H1 (cell line): Measurements from ENCODE around the gene WDR54. TPM values are rescaled to one million over a fixed set of nuclear protein-coding genes. Genes with fewer than 3 reads are reported as not detected.

Experiments used
- CTCF ChIA-PET: fragments of 300-600 bp; sonication (Branson Sonifier 250); formaldehyde crosslinking; loops from one replicate; lab custom pipeline; 2021; ENCODE audit not compliant: partially characterized antibody; lab: Charles Lee
- POLR2A ChIA-PET: fragments of 300-600 bp; sonication (Branson Sonifier 250); formaldehyde crosslinking; loops from one replicate; lab custom pipeline; 2021; ENCODE audit warnings: inconsistent platforms; ENCODE audit not compliant: partially characterized antibody; lab: Charles Lee
- DNase-seq, 2 experiments: peaks; one replicate each; pipeline versions ENCODE4 v3.0.0 to v3.0.0-alpha.2; 2010 to 2022; ENCODE audit warnings: low spot score in 2 of 2, low read depth in 1 of 2, mixed read lengths in 1 of 2
- FAIRE-seq: peaks from 2 replicates; lab custom pipeline; 2011; peaks lifted over from hg19 to GRCh38; lab: Jason Lieb, UNC
- H2AFZ ChIP-seq: 2 replicates; pipeline ENCODE4 v1.8.1; 2012; ENCODE audit warnings: low read length, inconsistent platforms
- H2AK5ac ChIP-seq: 2 replicates; pipeline ENCODE4 v1.6.1; 2013; ENCODE audit warnings: low read depth, low read length
- H2BK120ac ChIP-seq: replicated peaks from 2 replicates; pipeline ENCODE3; 2013; ENCODE audit warnings: low read depth, low read length, inconsistent platforms
- H2BK12ac ChIP-seq: 2 replicates; pipeline ENCODE4 v1.6.1; 2013; ENCODE audit warnings: low read depth, low read length
- H2BK15ac ChIP-seq: 2 replicates; pipeline ENCODE4 v1.6.1; 2013; ENCODE audit warnings: low read length
- H2BK20ac ChIP-seq: 2 replicates; pipeline ENCODE4 v1.6.1; 2013; ENCODE audit warnings: low read length
- H2BK5ac ChIP-seq: 2 replicates; pipeline ENCODE4 v1.6.1; 2013; ENCODE audit warnings: low read depth, low read length
- H3K14ac ChIP-seq: 2 replicates; pipeline ENCODE4 v1.6.1; 2013; ENCODE audit warnings: inconsistent platforms; ENCODE audit not compliant: insufficient read length
- H3K18ac ChIP-seq: 2 replicates; pipeline ENCODE4 v1.6.1; 2013; ENCODE audit warnings: low read length; ENCODE audit errors: extremely low read depth
- H3K23ac ChIP-seq: 2 replicates; pipeline ENCODE4 v1.6.1; 2013; ENCODE audit warnings: inconsistent platforms; ENCODE audit not compliant: insufficient read length
- H3K23me2 ChIP-seq: 2 replicates; pipeline ENCODE4 v1.6.1; 2013; ENCODE audit warnings: low read depth, low read length
- H3K27ac ChIP-seq: 2 replicates; pipeline ENCODE4 v1.6.1; 2011; ENCODE audit warnings: low read depth, low read length, inconsistent platforms
- H3K27me3 ChIP-seq, 4 experiments: replicated peaks in 1 of 4; 1 replicate in 1 of 4; 2 replicates in 3 of 4; pipeline versions ENCODE4 v1.6.1 to v1.8.1; 2011 to 2013; ENCODE audit warnings: low read length in 3 of 4, mild to moderate bottlenecking in 3 of 4, inconsistent platforms in 2 of 4, mixed read lengths in 2 of 4, moderate library complexity in 1 of 4; ENCODE audit not compliant: control insufficient read depth in 3 of 4, insufficient read depth in 3 of 4; ENCODE audit errors: extremely low read depth in 1 of 4
- H3K36me3 ChIP-seq, 4 experiments: 2 replicates each; pipeline versions ENCODE4 v1.6.1 to v1.8.1; 2011 to 2013; ENCODE audit warnings: mild to moderate bottlenecking in 4 of 4, low read length in 3 of 4, moderate library complexity in 2 of 4, control low read depth in 1 of 4, inconsistent platforms in 1 of 4; ENCODE audit not compliant: insufficient read depth in 4 of 4, control insufficient read depth in 2 of 4
- H3K4ac ChIP-seq: replicated peaks from 2 replicates; pipeline ENCODE3; 2013; ENCODE audit warnings: low read length, low read depth, mixed read lengths, inconsistent platforms; ENCODE audit not compliant: insufficient read length
- H3K4me1 ChIP-seq, 4 experiments: replicated peaks in 1 of 4; 1 replicate in 1 of 4; 2 replicates in 3 of 4; pipeline versions ENCODE4 v1.6.1 to v1.8.1; 2011 to 2013; ENCODE audit warnings: low read length in 3 of 4, inconsistent platforms in 2 of 4, mixed read lengths in 1 of 4; ENCODE audit not compliant: insufficient read depth in 4 of 4, control insufficient read depth in 3 of 4
- H3K4me2 ChIP-seq, 2 experiments: 2 replicates each; pipeline versions ENCODE4 v1.6.1 to v1.8.1; 2011 to 2013; ENCODE audit warnings: low read depth in 2 of 2, low read length in 2 of 2, control low read depth in 1 of 2, inconsistent platforms in 1 of 2, mild to moderate bottlenecking in 1 of 2; ENCODE audit not compliant: insufficient read depth in 1 of 2
- H3K4me3 ChIP-seq, 4 experiments: fragments of 200-600, 300-600 bp in 1 of 4; sonication (generic), shearing (Covaris generic), sonication (Bioruptor Twin) in 1 of 4; 2 replicates each; pipeline versions ENCODE4 v1.5.1 to v1.8.1; 2011 to 2016; ENCODE audit warnings: low read length in 4 of 4, low read depth in 3 of 4, control low read depth in 2 of 4, inconsistent platforms in 2 of 4, mild to moderate bottlenecking in 2 of 4, mixed read lengths in 1 of 4, moderate library complexity in 1 of 4; ENCODE audit not compliant: insufficient read depth in 2 of 4; ENCODE audit errors: extremely low read depth in 1 of 4
- H3K56ac ChIP-seq: replicated peaks from 2 replicates; pipeline ENCODE3; 2013; ENCODE audit warnings: low read depth, mild to moderate bottlenecking, mixed read lengths, low read length, inconsistent platforms; ENCODE audit not compliant: insufficient read length
- H3K79me1 ChIP-seq: 2 replicates; pipeline ENCODE4 v1.6.1; 2013; ENCODE audit warnings: low read depth, low read length, control low read depth
- H3K79me2 ChIP-seq, 2 experiments: 2 replicates each; pipeline versions ENCODE4 v1.6.1 to v1.8.1; 2012 to 2013; ENCODE audit warnings: low read length in 2 of 2, mild to moderate bottlenecking in 2 of 2, inconsistent platforms in 1 of 2; ENCODE audit not compliant: insufficient read depth in 2 of 2, control insufficient read depth in 1 of 2
- H3K9ac ChIP-seq, 4 experiments: replicated peaks in 1 of 4; 1 replicate in 1 of 4; 2 replicates in 3 of 4; pipeline versions ENCODE4 v1.6.1 to v1.8.1; 2011 to 2013; ENCODE audit warnings: low read depth in 3 of 4, low read length in 3 of 4, control low read depth in 2 of 4, mild to moderate bottlenecking in 2 of 4, moderate library complexity in 2 of 4, inconsistent platforms in 1 of 4; ENCODE audit errors: extremely low read depth in 1 of 4
- H3K9me3 ChIP-seq, 2 experiments: 2 replicates each; pipeline versions ENCODE4 v1.6.1 to v1.8.1; 2012 to 2013; ENCODE audit warnings: mild to moderate bottlenecking in 2 of 2, moderate library complexity in 2 of 2, control low read depth in 1 of 2, inconsistent platforms in 1 of 2, low read depth in 1 of 2, low read length in 1 of 2, mixed read lengths in 1 of 2; ENCODE audit not compliant: insufficient read depth in 2 of 2
- H4K20me1 ChIP-seq, 2 experiments: replicated peaks in 1 of 2; 2 replicates each; pipeline versions ENCODE3 to v1.8.1; 2011 to 2013; ENCODE audit warnings: inconsistent platforms in 2 of 2, low read length in 2 of 2, mild to moderate bottlenecking in 1 of 2; ENCODE audit not compliant: insufficient read depth in 2 of 2, control insufficient read depth in 1 of 2
- H4K5ac ChIP-seq: 2 replicates; pipeline ENCODE4 v1.6.1; 2013; ENCODE audit warnings: low read length, low read depth, mixed read lengths, inconsistent platforms; ENCODE audit not compliant: insufficient read length
- H4K8ac ChIP-seq: 2 replicates; pipeline ENCODE4 v1.8.0; 2013; ENCODE audit warnings: mild to moderate bottlenecking, moderate library complexity, low read length, inconsistent platforms; ENCODE audit not compliant: insufficient read depth; ENCODE audit errors: extremely low read depth
- H4K91ac ChIP-seq: replicated peaks from 2 replicates; pipeline ENCODE3; 2013; ENCODE audit warnings: low read length, mixed read lengths, inconsistent platforms; ENCODE audit not compliant: insufficient read length
- BCL11A ChIP-seq, 2 experiments: IDR thresholded peaks; one replicate each; pipeline ENCODE4 v1.6.1; 2011; ENCODE audit warnings: low read depth in 2 of 2, low read length in 2 of 2, mild to moderate bottlenecking in 2 of 2
- CBX5 ChIP-seq: fragments of 300-800, 300-1000 bp; sonication (generic); IDR thresholded peaks from 2 replicates; pipeline ENCODE4 v1.7.1; 2016; ENCODE audit warnings: antibody characterized with exemption, low read length, low read depth
- CEBPB ChIP-seq: IDR thresholded peaks from 2 replicates; pipeline ENCODE4 v1.6.1; 2012; ENCODE audit warnings: low read depth, low read length
- CHD2 ChIP-seq: IDR thresholded peaks from 2 replicates; pipeline ENCODE4 v1.6.1; 2012; ENCODE audit warnings: low read length, improper control_type of control experiment
- MAFK ChIP-seq: IDR thresholded peaks from 2 replicates; pipeline ENCODE4 v1.6.1; 2012; ENCODE audit warnings: low read depth, mild to moderate bottlenecking, improper control_type of control experiment, low read length
- MAX ChIP-seq: IDR thresholded peaks from 2 replicates; pipeline ENCODE4 v1.6.1; 2012; ENCODE audit warnings: inconsistent platforms
- POLR2A ChIP-seq, 2 experiments: IDR thresholded peaks; 1 replicate in 1 of 2; 2 replicates in 1 of 2; pipeline ENCODE4 v1.6.1; 2011; ENCODE audit warnings: low read depth in 2 of 2, low read length in 2 of 2, mild to moderate bottlenecking in 2 of 2; ENCODE audit errors: control extremely low read depth in 1 of 2
- POU5F1 ChIP-seq: IDR thresholded peaks from 2 replicates; pipeline ENCODE4 v1.6.1; 2011; ENCODE audit warnings: low read depth, mild to moderate bottlenecking, low read length, moderate library complexity
- RNF2 ChIP-seq: fragments of 200-900, 300-1000 bp; sonication (generic); IDR thresholded peaks from 2 replicates; pipeline ENCODE4 v1.7.1; 2016; ENCODE audit warnings: borderline replicate concordance, low read depth, mild to moderate bottlenecking, antibody characterized with exemption, low read length; ENCODE audit not compliant: poor library complexity, severe bottlenecking; ENCODE audit errors: missing control alignments
- SIN3A ChIP-seq, 2 experiments: IDR thresholded peaks in 1 of 2; conservative IDR thresholded peaks in 1 of 2; 2 replicates each; pipeline ENCODE4 v1.6.1; 2011 to 2012; ENCODE audit warnings: low read length in 2 of 2, improper control_type of control experiment in 1 of 2, low read depth in 1 of 2, mild to moderate bottlenecking in 1 of 2
- TAF1 ChIP-seq: IDR thresholded peaks from 2 replicates; pipeline ENCODE4 v1.6.1; 2011; ENCODE audit warnings: mild to moderate bottlenecking, low read depth, low read length
- YY1 ChIP-seq: IDR thresholded peaks from 2 replicates; pipeline ENCODE4 v1.6.1; 2011; ENCODE audit warnings: low read depth, mild to moderate bottlenecking, low read length
- WGBS, 2 experiments: shearing (Covaris generic) in 1 of 2; methylation state at CpG; one replicate each; pipeline versions ENCODE4 v1.1.6 to v1.1.7; 2013 to 2015; ENCODE audit warnings: low lambda C conversion rate in 2 of 2, mixed read lengths in 2 of 2, inconsistent platforms in 1 of 2, low coverage in 1 of 2, missing lambda C conversion rate in 1 of 2; ENCODE audit not compliant: insufficient replicate concordance in 2 of 2, insufficient coverage in 1 of 2, insufficient read length in 1 of 2; ENCODE audit errors: extremely low coverage in 1 of 2, missing lambda C conversion rate in 1 of 2; 5-methylcytosine and 5-hydroxymethylcytosine counted together
- polyA plus RNA-seq, 7 experiments: library from polyadenylated mRNA; depleted of rRNA in 3 of 7; stranded (reverse) in 5 of 7; unstranded in 2 of 7; fragments of >200 nt in 5 of 7; fragments of 200-250 nt in 2 of 7; gene quantifications; 1 replicate in 5 of 7; 2 replicates in 1 of 7; 4 replicates in 1 of 7; pipeline versions ENCODE4 v1.2.1 to v1.2.3, GENCODE V29; 2011 to 2013; ENCODE audit warnings: missing spikeins in 2 of 7, mixed read lengths in 2 of 7
- total RNA-seq: library from RNA; stranded (reverse); fragmentation: NEBNext Ultra II Directional; extraction: Animal tissue kit (Norgen Biotek cat#: 25700); gene quantifications from 2 replicates; pipeline ENCODE4 v1.2.1, GENCODE V29; 2021

WDR54 gene
- total and polyA plus RNA-seq, 2 of the 8 experiments (the other 6 are each of a cell fraction or from before 2014, with no cell fraction given), result 41.6 to 125 TPM

DNA sequence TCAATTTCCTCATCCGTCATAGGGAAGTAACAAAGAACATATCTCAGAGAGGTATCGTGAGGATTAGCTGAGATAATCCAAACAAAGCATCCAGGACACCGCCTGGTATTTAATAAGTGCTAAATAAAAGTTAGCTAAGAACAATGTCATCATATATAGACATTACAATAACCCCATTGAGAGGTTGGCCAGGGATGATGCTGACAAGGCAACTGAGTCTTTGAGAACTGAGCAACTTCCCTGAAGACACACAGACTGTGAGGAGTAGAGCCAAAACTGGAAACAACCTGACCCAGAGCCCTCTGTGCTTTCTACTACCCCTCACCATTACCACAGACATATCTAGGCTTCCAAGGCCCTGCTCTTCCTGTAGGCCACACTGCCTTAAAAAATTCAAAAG is 39.8 kb upstream of the WDR54 start:
- no peak overlapping the region for H4K5ac ChIP-seq
- no peak overlapping the region for H4K8ac ChIP-seq
- no peak overlapping the region for H2BK15ac ChIP-seq
- no peak for DNase-seq
- no peak overlapping the region; a peak in 1 of 4 replicates for H3K4me2 ChIP-seq
- no peak overlapping the region for H3K4me3 ChIP-seq
- H4K91ac ChIP-seq, result no peak overlapping the region
- H3K27me3 ChIP-seq, result no peaks in the 10 kb centered on the region
- no peak overlapping the region for H3K18ac ChIP-seq
- no peak overlapping the region for H3K4ac ChIP-seq
- H3K9me3 ChIP-seq, result no peaks in the 10 kb centered on the region
- no peak overlapping the region for H3K27ac ChIP-seq
- no peak overlapping the region for H2BK5ac ChIP-seq
- H2BK20ac ChIP-seq, result no peak overlapping the region
- peaks cover 0 to 9% (median 7%) of the 10 kb centered on the region in 4 experiments; a peak in 6 of 7 replicates for H3K4me1 ChIP-seq
- H2AK5ac ChIP-seq, result no peak overlapping the region
- peaks cover 0 to 17% (median 7%) of the 10 kb centered on the region in 4 experiments; a peak in 6 of 8 replicates for H3K36me3 ChIP-seq
- WGBS, 2 experiments, result 87% methylated on average over 3 of the region's 3 CpGs; no CpG with 5 or more reads in 1 of the 2 experiments
- no peak overlapping the region for H3K9ac ChIP-seq
- peaks cover 12 to 21% of the 10 kb centered on the region in 2 experiments for H4K20me1 ChIP-seq
- FAIRE-seq, result no peak
- CTCF ChIA-PET, result interaction anchor here (0.6 to 1.9 kb wide), 9 partner anchors 10 to 1640 kb away, joined by 3 to 13 read pairs (median 3); no protein-coding TSS in a partner anchor
- no peak overlapping the region for H3K56ac ChIP-seq
- H2AFZ ChIP-seq, result no peak overlapping the region
- no peak overlapping the region for H3K14ac ChIP-seq
- H3K79me1 ChIP-seq, result peaks cover 30% of the 10 kb centered on the region
- H3K23ac ChIP-seq, result no peak overlapping the region
- no peaks in the 10 kb centered on the region for H3K23me2 ChIP-seq
- no peak overlapping the region for H2BK12ac ChIP-seq
- H3K79me2 ChIP-seq, result peaks cover 4 to 65% of the 10 kb centered on the region in 2 experiments
- POLR2A ChIA-PET, result interaction anchor here (2.2 kb wide), 1 partner anchor 10 kb away, joined by 14 read pairs; no protein-coding TSS in a partner anchor
- no peak overlapping the region for H2BK120ac ChIP-seq
- no peak for TF ChIP-seq MAFK
- no peak for TF ChIP-seq YY1
- TF ChIP-seq POU5F1, result no peak
- TF ChIP-seq POLR2A (IDR thresholded peaks at IDR 0.05; ENCODE audit: control extremely low read depth in 1 of 2, low read depth in 2 of 2, low read length in 2 of 2), result no peak
- TF ChIP-seq CEBPB, result no peak
- TF ChIP-seq BCL11A (IDR thresholded peaks at IDR 0.05; ENCODE audit: low read depth in 2 of 2, low read length in 2 of 2), result no peak
- no peak for TF ChIP-seq RNF2
- no peak for TF ChIP-seq CBX5
- no peak for TF ChIP-seq MAX
- TF ChIP-seq TAF1, result no peak
- TF ChIP-seq CHD2, result no peak
- no peak for TF ChIP-seq SIN3A (conservative IDR thresholded peaks at IDR 0.05 in 1 of 2, IDR thresholded peaks at IDR 0.05 in 1 of 2; ENCODE audit: low read depth in 1 of 2, low read length in 2 of 2)
